A673 (cell line): ENCODE results near the gene ARHGAP15.

Source experiments
- EZH2 ChIP-seq: fragments of 200-600 bp; sonication (generic); IDR thresholded peaks from 2 replicates; pipeline ENCODE4 v1.6.1; 2017; ENCODE audit warnings: borderline replicate concordance, low read depth, mild to moderate bottlenecking, mixed read lengths, antibody characterized with exemption, low read length; ENCODE audit not compliant: poor library complexity, severe bottlenecking
- TF ChIP-seq, protein P1 (sequence below): fragments of 300-800, 200-600 bp; sonication (generic); conservative IDR thresholded peaks from 2 replicates; pipeline ENCODE4 v1.5.1; 2017; ENCODE audit warnings: low read depth, mild to moderate bottlenecking, antibody characterized with exemption, low read length, moderate library complexity, mixed read lengths

DNA sequence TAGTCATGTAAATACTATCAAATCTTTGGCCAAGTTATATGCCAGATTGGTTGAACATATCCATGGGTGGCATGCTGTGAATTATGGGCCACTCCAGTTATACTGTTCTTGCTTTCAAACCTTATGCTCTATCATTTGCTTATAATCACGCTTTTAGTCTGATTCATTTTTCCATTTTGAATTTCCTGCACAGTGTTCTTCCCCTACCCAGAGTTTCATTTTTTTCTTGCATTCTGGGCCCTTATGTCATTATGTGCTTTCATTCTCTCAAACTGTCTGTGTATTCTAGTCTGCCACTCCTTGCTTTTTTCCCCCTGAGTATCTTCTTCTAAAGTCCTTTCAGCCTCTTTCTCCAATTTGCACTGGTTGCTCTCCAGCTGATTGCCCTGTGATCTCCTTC lies 364.1 kb downstream of the ARHGAP15 start:
- TF ChIP-seq, protein P1, sequence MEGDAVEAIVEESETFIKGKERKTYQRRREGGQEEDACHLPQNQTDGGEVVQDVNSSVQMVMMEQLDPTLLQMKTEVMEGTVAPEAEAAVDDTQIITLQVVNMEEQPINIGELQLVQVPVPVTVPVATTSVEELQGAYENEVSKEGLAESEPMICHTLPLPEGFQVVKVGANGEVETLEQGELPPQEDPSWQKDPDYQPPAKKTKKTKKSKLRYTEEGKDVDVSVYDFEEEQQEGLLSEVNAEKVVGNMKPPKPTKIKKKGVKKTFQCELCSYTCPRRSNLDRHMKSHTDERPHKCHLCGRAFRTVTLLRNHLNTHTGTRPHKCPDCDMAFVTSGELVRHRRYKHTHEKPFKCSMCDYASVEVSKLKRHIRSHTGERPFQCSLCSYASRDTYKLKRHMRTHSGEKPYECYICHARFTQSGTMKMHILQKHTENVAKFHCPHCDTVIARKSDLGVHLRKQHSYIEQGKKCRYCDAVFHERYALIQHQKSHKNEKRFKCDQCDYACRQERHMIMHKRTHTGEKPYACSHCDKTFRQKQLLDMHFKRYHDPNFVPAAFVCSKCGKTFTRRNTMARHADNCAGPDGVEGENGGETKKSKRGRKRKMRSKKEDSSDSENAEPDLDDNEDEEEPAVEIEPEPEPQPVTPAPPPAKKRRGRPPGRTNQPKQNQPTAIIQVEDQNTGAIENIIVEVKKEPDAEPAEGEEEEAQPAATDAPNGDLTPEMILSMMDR: no peak
- no peak for TF ChIP-seq EZH2
